ENCODE data around the gene MS4A15.

MS4A15 gene

DNA sequence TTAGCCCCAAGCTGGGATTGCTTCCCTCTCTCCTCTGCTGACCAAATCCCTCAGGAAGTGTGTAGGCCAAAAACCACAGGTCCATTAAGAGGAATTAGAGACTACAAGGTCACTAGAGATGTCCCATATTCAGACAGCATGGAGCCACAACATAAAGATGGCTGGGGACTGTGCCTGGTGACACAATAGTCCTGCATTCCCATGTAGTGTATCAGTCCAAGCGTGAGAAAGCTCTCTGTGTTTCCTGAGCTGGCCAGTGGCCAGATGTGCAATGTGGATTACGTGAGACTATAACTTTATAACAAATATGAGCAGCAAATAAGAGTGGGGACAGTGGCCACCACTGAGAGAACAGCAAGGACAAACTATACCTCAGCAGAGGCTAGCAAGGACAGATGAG is 20.9 kb downstream of the MS4A15 start:
- no peak for DNase-seq (ENCODE audit: low spot score)
- Histone ChIP-seq H2BK5ac (ENCODE audit: low read length) (no peak overlapping the region), H2BK15ac (ENCODE audit: low read length) (no peak overlapping the region), H3K4me3 (ENCODE audit: low read length in 2 of 2) (no peak overlapping the region), H3K4me1 (ENCODE audit: control insufficient read depth in 2 of 2, insufficient read depth in 1 of 2, low read depth in 1 of 2, low read length in 2 of 2) (no peaks in the 10 kb centered on the region), H3K9ac (ENCODE audit: low read depth, low read length, poor library complexity) (no peak overlapping the region), H3K9me3 (replicated peaks in 1 of 2; ENCODE audit: control insufficient read depth in 2 of 2, insufficient read depth in 1 of 2, low read depth in 1 of 2, low read length in 2 of 2) (no peaks in the 10 kb centered on the region), H3K4me2 (ENCODE audit: insufficient read depth, low read length, poor library complexity, severe bottlenecking) (no peak overlapping the region), H2AFZ (ENCODE audit: low read length) (no peak overlapping the region), H4K8ac (ENCODE audit: low read depth, low read length) (no peak overlapping the region), H3K36me3 (replicated peaks in 1 of 2; ENCODE audit: control insufficient read depth in 2 of 2, insufficient read depth in 2 of 2, low read length in 2 of 2) (no peaks in the 10 kb centered on the region), H2BK12ac (ENCODE audit: low read length) (no peak overlapping the region), H2BK120ac (ENCODE audit: low read depth, low read length) (no peak overlapping the region), H3K18ac (ENCODE audit: low read length) (no peak overlapping the region), H3K79me1 (ENCODE audit: low read depth, low read length) (no peaks in the 10 kb centered on the region), H3K14ac (ENCODE audit: low read length) (no peak overlapping the region), H3K23ac (ENCODE audit: low read depth, low read length, poor library complexity) (no peak overlapping the region), H3K27ac (replicated peaks; ENCODE audit: low read length) (no peak overlapping the region), H3K4ac (ENCODE audit: low read length) (no peak overlapping the region), H3K27me3 (ENCODE audit: control insufficient read depth in 3 of 3, insufficient read depth in 3 of 3, low read depth in 1 of 3, low read length in 3 of 3) (no peaks in the 10 kb centered on the region), H2AK5ac (ENCODE audit: low read depth, low read length) (no peak overlapping the region), H4K91ac (ENCODE audit: low read depth, low read length, poor library complexity) (no peak overlapping the region)
- WGBS, 2 donors (ENCODE audit: extremely low coverage in 2 of 2, insufficient read length in 2 of 2, insufficient replicate concordance in 1 of 2): no CpG with 5 or more reads among the region's 2 CpGs

DNA sequence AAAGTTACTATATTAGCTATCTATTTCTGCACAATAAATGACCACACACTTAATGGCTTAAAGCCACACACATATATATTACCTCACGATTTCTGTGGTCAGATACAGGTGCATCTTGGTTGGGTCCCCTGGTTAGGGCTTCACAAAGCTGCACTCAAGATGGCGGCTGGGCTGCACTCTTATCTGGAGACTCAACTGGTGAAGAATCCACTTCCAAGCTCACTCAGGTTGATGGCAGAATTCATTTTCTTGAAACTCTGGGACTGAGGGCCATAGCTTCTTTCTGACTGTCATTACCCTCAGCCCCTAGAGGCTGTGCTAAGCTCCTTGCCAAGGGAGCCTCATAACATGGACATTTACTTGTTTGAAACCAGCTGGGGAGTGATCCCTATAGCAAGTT is 23.4 kb downstream of the MS4A15 start:
- Histone ChIP-seq H3K23ac (ENCODE audit: low read depth, low read length, poor library complexity) (no peak overlapping the region), H3K4ac (ENCODE audit: low read length) (no peak overlapping the region), H2BK120ac (ENCODE audit: low read depth, low read length) (no peak overlapping the region), H3K18ac (ENCODE audit: low read length) (no peak overlapping the region), H2AK5ac (ENCODE audit: low read depth, low read length) (no peak overlapping the region), H2BK15ac (ENCODE audit: low read length) (no peak overlapping the region), H3K14ac (ENCODE audit: low read length) (no peak overlapping the region), H3K27me3 (ENCODE audit: control insufficient read depth in 3 of 3, insufficient read depth in 3 of 3, low read depth in 1 of 3, low read length in 3 of 3) (no peaks in the 10 kb centered on the region), H3K4me2 (ENCODE audit: insufficient read depth, low read length, poor library complexity, severe bottlenecking) (no peak overlapping the region), H3K9me3 (replicated peaks in 1 of 2; ENCODE audit: control insufficient read depth in 2 of 2, insufficient read depth in 1 of 2, low read depth in 1 of 2, low read length in 2 of 2) (no peaks in the 10 kb centered on the region), H3K9ac (ENCODE audit: low read depth, low read length, poor library complexity) (no peak overlapping the region), H3K36me3 (replicated peaks in 1 of 2; ENCODE audit: control insufficient read depth in 2 of 2, insufficient read depth in 2 of 2, low read length in 2 of 2) (no peaks in the 10 kb centered on the region), H4K91ac (ENCODE audit: low read depth, low read length, poor library complexity) (no peak overlapping the region), H2BK12ac (ENCODE audit: low read length) (no peak overlapping the region), H3K27ac (replicated peaks; ENCODE audit: low read length) (no peak overlapping the region), H2BK5ac (ENCODE audit: low read length) (no peak overlapping the region), H4K8ac (ENCODE audit: low read depth, low read length) (no peak overlapping the region), H2AFZ (ENCODE audit: low read length) (no peak overlapping the region), H3K79me1 (ENCODE audit: low read depth, low read length) (no peaks in the 10 kb centered on the region), H3K4me3 (ENCODE audit: low read length in 2 of 2) (no peak overlapping the region), H3K4me1 (ENCODE audit: control insufficient read depth in 2 of 2, insufficient read depth in 1 of 2, low read depth in 1 of 2, low read length in 2 of 2) (no peaks in the 10 kb centered on the region)
- WGBS, 2 donors (ENCODE audit: extremely low coverage in 2 of 2, insufficient read length in 2 of 2, insufficient replicate concordance in 1 of 2): no CpG with 5 or more reads among the region's 2 CpGs
- no peak for DNase-seq (ENCODE audit: low spot score)

DNA sequence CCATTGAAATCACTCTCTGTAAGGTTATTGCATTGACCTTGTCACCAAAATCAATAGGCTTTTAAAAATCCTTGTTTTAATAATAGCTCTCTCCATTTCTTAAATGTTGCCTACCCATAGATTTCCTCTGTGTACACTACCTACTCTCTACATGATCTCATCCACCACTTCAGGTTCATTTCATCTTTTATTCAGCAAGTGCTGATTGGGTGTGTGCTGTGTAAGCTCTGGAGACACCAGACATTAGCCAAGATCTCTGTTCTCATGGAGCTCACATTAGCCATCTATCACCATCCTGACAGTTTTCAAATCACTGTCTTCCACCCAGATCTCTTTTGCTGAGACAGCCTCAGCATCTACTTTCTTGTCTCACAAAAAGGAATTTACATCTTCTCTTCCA is 24.1 kb downstream of the MS4A15 start:
- no peaks in the 10 kb centered on the region for H3K9me3 ChIP-seq (replicated peaks in 1 of 2; ENCODE audit: control insufficient read depth in 2 of 2, insufficient read depth in 1 of 2, low read depth in 1 of 2, low read length in 2 of 2)
- no peaks in the 10 kb centered on the region for H3K27me3 ChIP-seq (ENCODE audit: control insufficient read depth in 3 of 3, insufficient read depth in 3 of 3, low read depth in 1 of 3, low read length in 3 of 3)
- no peak for DNase-seq (ENCODE audit: low spot score)
- H2AFZ ChIP-seq (ENCODE audit: low read length): no peak overlapping the region
- H2BK12ac ChIP-seq (ENCODE audit: low read length): no peak overlapping the region
- no peak overlapping the region for H3K23ac ChIP-seq (ENCODE audit: low read depth, low read length, poor library complexity)
- H2AK5ac ChIP-seq (ENCODE audit: low read depth, low read length): no peak overlapping the region
- no peak overlapping the region for H3K9ac ChIP-seq (ENCODE audit: low read depth, low read length, poor library complexity)
- H3K4me1 ChIP-seq (ENCODE audit: control insufficient read depth in 2 of 2, insufficient read depth in 1 of 2, low read depth in 1 of 2, low read length in 2 of 2): no peaks in the 10 kb centered on the region
- H3K27ac ChIP-seq (replicated peaks; ENCODE audit: low read length): no peak overlapping the region
- H2BK120ac ChIP-seq (ENCODE audit: low read depth, low read length): no peak overlapping the region
- no peak overlapping the region for H3K4me2 ChIP-seq (ENCODE audit: insufficient read depth, low read length, poor library complexity, severe bottlenecking)
- H3K18ac ChIP-seq (ENCODE audit: low read length): no peak overlapping the region
- H2BK5ac ChIP-seq (ENCODE audit: low read length): no peak overlapping the region
- no peak overlapping the region for H3K14ac ChIP-seq (ENCODE audit: low read length)
- H4K8ac ChIP-seq (ENCODE audit: low read depth, low read length): no peak overlapping the region
- H3K4ac ChIP-seq (ENCODE audit: low read length): no peak overlapping the region
- no peak overlapping the region for H4K91ac ChIP-seq (ENCODE audit: low read depth, low read length, poor library complexity)
- no peak overlapping the region for H3K4me3 ChIP-seq (ENCODE audit: low read length in 2 of 2)
- H3K79me1 ChIP-seq (ENCODE audit: low read depth, low read length): no peaks in the 10 kb centered on the region
- no peak overlapping the region for H2BK15ac ChIP-seq (ENCODE audit: low read length)
- no peaks in the 10 kb centered on the region for H3K36me3 ChIP-seq (replicated peaks in 1 of 2; ENCODE audit: control insufficient read depth in 2 of 2, insufficient read depth in 2 of 2, low read length in 2 of 2)

DNA sequence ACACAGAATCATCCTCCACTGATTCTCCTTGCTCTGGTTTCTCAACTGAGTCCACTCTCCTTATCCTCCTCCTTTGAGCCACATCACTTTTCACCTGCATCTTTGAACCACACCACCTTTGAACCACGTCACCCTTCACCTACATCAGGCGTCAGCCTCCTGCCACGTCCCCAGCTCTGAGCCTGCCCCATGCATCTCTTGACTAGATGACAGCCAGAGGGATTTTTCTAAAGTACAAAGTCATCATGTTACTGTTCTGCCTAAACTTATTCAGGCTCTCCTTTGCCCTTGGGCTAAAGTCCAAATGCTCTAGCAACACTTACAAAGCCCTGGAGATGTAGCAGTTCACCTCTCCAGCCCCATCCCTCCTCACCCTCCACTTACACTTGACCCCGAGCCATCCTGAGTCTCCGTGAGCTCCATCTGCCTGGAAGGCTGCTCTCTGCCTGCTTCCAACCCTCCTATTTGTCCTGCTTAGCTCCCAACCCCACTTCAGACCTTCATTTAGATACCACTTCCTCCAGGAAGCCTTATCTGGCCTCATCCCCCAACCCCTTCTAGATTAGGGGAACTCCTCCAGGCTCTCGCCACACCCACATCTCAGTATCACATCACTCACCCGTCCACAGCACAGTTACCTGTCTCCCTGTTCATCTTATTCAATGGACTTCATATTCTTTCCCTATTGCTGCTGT is 24.8 kb downstream of the MS4A15 start:
- Histone ChIP-seq H3K27me3 (ENCODE audit: control insufficient read depth in 3 of 3, insufficient read depth in 3 of 3, low read depth in 1 of 3, low read length in 3 of 3) (no peaks in the 10 kb centered on the region), H2AK5ac (ENCODE audit: low read depth, low read length) (no peak overlapping the region), H3K9ac (ENCODE audit: low read depth, low read length, poor library complexity) (no peak overlapping the region), H3K14ac (ENCODE audit: low read length) (no peak overlapping the region), H3K9me3 (replicated peaks in 1 of 2; ENCODE audit: control insufficient read depth in 2 of 2, insufficient read depth in 1 of 2, low read depth in 1 of 2, low read length in 2 of 2) (no peaks in the 10 kb centered on the region), H4K8ac (ENCODE audit: low read depth, low read length) (no peak overlapping the region), H4K91ac (ENCODE audit: low read depth, low read length, poor library complexity) (no peak overlapping the region), H2BK12ac (ENCODE audit: low read length) (no peak overlapping the region), H3K27ac (replicated peaks; ENCODE audit: low read length) (no peak overlapping the region), H3K18ac (ENCODE audit: low read length) (no peak overlapping the region), H3K4me1 (ENCODE audit: control insufficient read depth in 2 of 2, insufficient read depth in 1 of 2, low read depth in 1 of 2, low read length in 2 of 2) (peaks cover 0 to 3% of the 10 kb centered on the region in 2 donors), H2BK120ac (ENCODE audit: low read depth, low read length) (no peak overlapping the region), H3K79me1 (ENCODE audit: low read depth, low read length) (no peaks in the 10 kb centered on the region), H2BK15ac (ENCODE audit: low read length) (no peak overlapping the region), H3K4ac (ENCODE audit: low read length) (no peak overlapping the region), H2BK5ac (ENCODE audit: low read length) (no peak overlapping the region), H3K36me3 (replicated peaks in 1 of 2; ENCODE audit: control insufficient read depth in 2 of 2, insufficient read depth in 2 of 2, low read length in 2 of 2) (no peaks in the 10 kb centered on the region), H2AFZ (ENCODE audit: low read length) (no peak overlapping the region), H3K23ac (ENCODE audit: low read depth, low read length, poor library complexity) (no peak overlapping the region), H3K4me3 (ENCODE audit: low read length in 2 of 2) (no peak overlapping the region), H3K4me2 (ENCODE audit: insufficient read depth, low read length, poor library complexity, severe bottlenecking) (no peak overlapping the region)
- no CpG with 5 or more reads among the region's 7 CpGs for WGBS, 2 donors (ENCODE audit: extremely low coverage in 2 of 2, insufficient read length in 2 of 2, insufficient replicate concordance in 1 of 2)
- DNase-seq (ENCODE audit: low spot score): no peak

Measured in neuronal stem cell (in vitro differentiated cells).